ENCODE data around the gene MCM3AP. TPM values are rescaled to one million over a fixed set of nuclear protein-coding genes. Genes with fewer than 3 reads are reported as not detected.

Gene MCM3AP
- total RNA-seq, 1 donor from 2014 or later, result 72.4 TPM

DNA sequence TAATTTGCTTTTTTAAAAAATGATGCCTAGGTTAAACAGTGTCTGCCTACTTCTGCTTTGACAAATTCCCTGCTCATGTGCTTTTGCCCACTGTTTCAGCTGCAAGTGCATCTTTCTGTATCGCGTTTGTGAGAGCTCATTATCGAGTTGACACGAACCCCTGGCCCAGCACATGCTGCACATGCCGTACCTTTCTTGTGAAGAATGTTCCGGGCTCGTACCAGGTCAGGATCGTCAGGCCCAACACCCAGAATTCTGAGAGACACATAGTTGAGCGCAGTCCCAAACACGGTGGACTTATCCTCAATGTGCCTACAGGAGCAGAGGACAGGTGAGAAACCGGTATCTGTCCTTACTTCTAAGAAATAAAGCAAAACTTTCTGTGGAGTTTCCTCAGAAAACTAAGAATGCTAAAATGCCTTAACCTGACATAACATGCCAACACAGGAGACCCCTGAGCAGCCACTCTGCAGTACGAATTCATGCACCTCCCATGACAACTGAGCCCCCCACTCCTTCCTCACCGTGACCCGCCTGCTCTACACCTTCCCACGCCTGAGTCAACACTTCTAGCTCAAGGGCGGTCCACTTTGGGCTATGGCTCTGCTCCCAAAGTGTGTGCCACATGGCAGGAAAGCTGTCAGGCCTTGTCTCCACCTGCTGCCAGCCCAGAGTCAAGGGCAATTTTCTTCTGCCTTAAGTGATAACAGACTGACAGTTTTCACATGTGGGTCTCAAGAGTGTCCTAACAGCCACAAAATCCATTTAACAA is 63.6 kb downstream of the MCM3AP start:
- Histone ChIP-seq H3K4me1 (peaks cover under 1% of the 10 kb centered on the region), H3K9me3 (ENCODE audit: low read depth) (peaks cover 3% of the 10 kb centered on the region), H3K9ac (no peak overlapping the region), H3K27ac (no peak overlapping the region), H3K4me2 (no peak overlapping the region), H3K27me3 (no peaks in the 10 kb centered on the region), H3F3A (ENCODE audit: low read depth) (no peaks in the 10 kb centered on the region), H3K36me3 (no peaks in the 10 kb centered on the region), H4K20me1 (ENCODE audit: low read depth) (peaks cover 5% of the 10 kb centered on the region), H3K4me3 (no peak overlapping the region), H2AFZ (replicated peaks) (no peak overlapping the region), H3K79me2 (ENCODE audit: low read depth) (peaks cover 51% of the 10 kb centered on the region)
- Mint-ChIP-seq H3K27ac (no peak overlapping the region), H3K36me3 (peaks cover 35% of the 10 kb centered on the region), H3K4me1 (peaks cover 24% of the 10 kb centered on the region), H3K9me3 (peaks cover 12% of the 10 kb centered on the region), H3K27me3 (ENCODE audit: insufficient read depth, low read depth) (peaks cover 14% of the 10 kb centered on the region), H3K4me3 (no peak overlapping the region)
- no peak for TF ChIP-seq EZH2 (IDR thresholded peaks at IDR 0.05)
- TF ChIP-seq, protein P1, sequence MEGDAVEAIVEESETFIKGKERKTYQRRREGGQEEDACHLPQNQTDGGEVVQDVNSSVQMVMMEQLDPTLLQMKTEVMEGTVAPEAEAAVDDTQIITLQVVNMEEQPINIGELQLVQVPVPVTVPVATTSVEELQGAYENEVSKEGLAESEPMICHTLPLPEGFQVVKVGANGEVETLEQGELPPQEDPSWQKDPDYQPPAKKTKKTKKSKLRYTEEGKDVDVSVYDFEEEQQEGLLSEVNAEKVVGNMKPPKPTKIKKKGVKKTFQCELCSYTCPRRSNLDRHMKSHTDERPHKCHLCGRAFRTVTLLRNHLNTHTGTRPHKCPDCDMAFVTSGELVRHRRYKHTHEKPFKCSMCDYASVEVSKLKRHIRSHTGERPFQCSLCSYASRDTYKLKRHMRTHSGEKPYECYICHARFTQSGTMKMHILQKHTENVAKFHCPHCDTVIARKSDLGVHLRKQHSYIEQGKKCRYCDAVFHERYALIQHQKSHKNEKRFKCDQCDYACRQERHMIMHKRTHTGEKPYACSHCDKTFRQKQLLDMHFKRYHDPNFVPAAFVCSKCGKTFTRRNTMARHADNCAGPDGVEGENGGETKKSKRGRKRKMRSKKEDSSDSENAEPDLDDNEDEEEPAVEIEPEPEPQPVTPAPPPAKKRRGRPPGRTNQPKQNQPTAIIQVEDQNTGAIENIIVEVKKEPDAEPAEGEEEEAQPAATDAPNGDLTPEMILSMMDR (IDR thresholded peaks at IDR 0.05), result no peak
- no peak for TF ChIP-seq EZH2phosphoT487 (IDR thresholded peaks at IDR 0.05)
- no peak for DNase-seq (ENCODE audit: low spot score)

DNA sequence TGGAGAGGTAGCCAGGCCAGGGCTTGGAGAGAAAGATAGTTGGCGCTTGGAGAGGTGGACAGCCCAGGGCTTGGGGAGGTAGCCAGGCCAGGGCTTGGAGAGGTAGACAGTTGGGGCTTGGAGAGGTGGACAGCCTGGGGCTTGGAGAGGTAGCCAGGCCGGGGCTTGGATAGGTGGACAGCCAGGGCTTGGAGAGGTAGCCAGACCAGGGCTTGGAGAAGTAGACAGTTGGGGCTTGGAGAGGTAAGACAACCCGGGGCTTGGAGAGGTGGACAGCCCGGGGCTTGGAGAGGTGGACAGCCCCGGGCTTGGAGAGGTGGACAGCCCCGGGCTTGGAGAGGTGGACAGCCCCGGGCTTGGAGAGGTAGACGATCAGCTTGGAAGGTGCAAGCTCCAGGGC is 64.6 kb downstream of the MCM3AP start:
- Histone ChIP-seq H3K27ac (no peak overlapping the region), H3K4me3 (no peak overlapping the region), H3K9ac (no peak overlapping the region), H3K4me2 (no peak overlapping the region), H3K36me3 (no peaks in the 10 kb centered on the region), H3K4me1 (no peaks in the 10 kb centered on the region), H4K20me1 (ENCODE audit: low read depth) (peaks cover 5% of the 10 kb centered on the region), H3K9me3 (ENCODE audit: low read depth) (peaks cover 2% of the 10 kb centered on the region), H2AFZ (replicated peaks) (no peak overlapping the region), H3F3A (ENCODE audit: low read depth) (no peaks in the 10 kb centered on the region), H3K79me2 (ENCODE audit: low read depth) (peaks cover 41% of the 10 kb centered on the region), H3K27me3 (no peaks in the 10 kb centered on the region)
- peaks cover 15% of the 10 kb centered on the region for H3K4me1 Mint-ChIP-seq
- H3K27ac Mint-ChIP-seq, result no peak overlapping the region
- TF ChIP-seq EZH2 (IDR thresholded peaks at IDR 0.05), result no peak
- TF ChIP-seq EZH2phosphoT487 (IDR thresholded peaks at IDR 0.05), result no peak
- TF ChIP-seq, protein P1 (IDR thresholded peaks at IDR 0.05), result no peak
- peaks cover 32% of the 10 kb centered on the region for H3K36me3 Mint-ChIP-seq
- peaks cover 7% of the 10 kb centered on the region for H3K9me3 Mint-ChIP-seq
- H3K27me3 Mint-ChIP-seq (ENCODE audit: insufficient read depth, low read depth), result peaks cover 15% of the 10 kb centered on the region
- no peak for DNase-seq (ENCODE audit: low spot score)
- H3K4me3 Mint-ChIP-seq, result no peak overlapping the region

DNA sequence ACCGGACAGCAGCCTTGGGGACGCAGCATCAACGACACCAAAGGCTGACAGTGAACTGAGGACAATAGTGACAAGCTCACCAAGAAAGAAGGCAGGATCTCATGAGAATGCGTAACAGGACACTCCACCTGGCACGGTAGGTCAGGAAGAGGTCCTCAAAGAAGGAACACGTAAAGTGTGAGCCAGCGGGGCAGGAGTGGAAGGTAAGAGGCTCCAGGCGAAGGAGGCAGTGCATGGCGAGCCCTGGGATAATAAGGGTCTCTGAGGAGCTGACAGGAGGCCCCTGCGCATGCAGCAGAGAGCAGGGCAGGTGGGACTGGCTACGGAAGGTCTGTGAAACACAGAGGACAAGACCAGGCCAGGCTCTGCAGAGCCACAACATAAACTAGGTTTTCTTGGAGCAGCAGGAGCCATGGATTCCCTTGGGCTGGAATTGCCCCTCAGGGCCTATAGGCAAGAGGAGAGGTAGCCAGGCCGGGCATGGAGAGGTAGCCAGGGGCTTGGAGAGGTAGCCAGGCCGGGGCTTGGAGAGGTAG is 65.1 kb downstream of the MCM3AP start:
- Mint-ChIP-seq H3K27ac (no peak overlapping the region), H3K27me3 (ENCODE audit: insufficient read depth, low read depth) (peaks cover 10% of the 10 kb centered on the region), H3K9me3 (peaks cover 2% of the 10 kb centered on the region), H3K36me3 (peaks cover 27% of the 10 kb centered on the region), H3K4me1 (peaks cover 10% of the 10 kb centered on the region), H3K4me3 (no peak overlapping the region)
- no peaks in the 10 kb centered on the region for H3K4me1 ChIP-seq
- peaks cover 36% of the 10 kb centered on the region for H3K79me2 ChIP-seq (ENCODE audit: low read depth)
- no peaks in the 10 kb centered on the region for H3F3A ChIP-seq (ENCODE audit: low read depth)
- H3K9me3 ChIP-seq (ENCODE audit: low read depth), result no peaks in the 10 kb centered on the region
- H3K9ac ChIP-seq, result no peak overlapping the region
- H3K4me2 ChIP-seq, result no peak overlapping the region
- no peak overlapping the region for H3K4me3 ChIP-seq
- H3K36me3 ChIP-seq, result no peaks in the 10 kb centered on the region
- no peak for DNase-seq (ENCODE audit: low spot score)
- peaks cover 5% of the 10 kb centered on the region for H4K20me1 ChIP-seq (ENCODE audit: low read depth)
- no peaks in the 10 kb centered on the region for H3K27me3 ChIP-seq
- no peak overlapping the region for H2AFZ ChIP-seq (replicated peaks)
- H3K27ac ChIP-seq, result no peak overlapping the region
- no peak for TF ChIP-seq EZH2phosphoT487 (IDR thresholded peaks at IDR 0.05)
- TF ChIP-seq, protein P1 (IDR thresholded peaks at IDR 0.05), result no peak
- TF ChIP-seq EZH2 (IDR thresholded peaks at IDR 0.05), result no peak
